Activated CD8-positive, alpha-beta memory T cell treated with anti-CD3 and anti-CD28 coated beads, Interleukin-2, amount 50 U/mL, for 1 hour (primary cell): ENCODE results near the gene GNPTG.

Experiments used
- DNase-seq: peaks from one replicate; pipeline ENCODE4 v3.0.0-alpha.2; 2020; ENCODE audit errors: extremely low read depth

The GNPTG gene

GRCh38 chr16:1371054-1371978 is 19.6 kb downstream of the GNPTG start:
- DNase-seq = no peak

GRCh38 chr16:1372292-1372950 is 20.7 kb downstream of the GNPTG start:
- no peak for DNase-seq

DNA sequence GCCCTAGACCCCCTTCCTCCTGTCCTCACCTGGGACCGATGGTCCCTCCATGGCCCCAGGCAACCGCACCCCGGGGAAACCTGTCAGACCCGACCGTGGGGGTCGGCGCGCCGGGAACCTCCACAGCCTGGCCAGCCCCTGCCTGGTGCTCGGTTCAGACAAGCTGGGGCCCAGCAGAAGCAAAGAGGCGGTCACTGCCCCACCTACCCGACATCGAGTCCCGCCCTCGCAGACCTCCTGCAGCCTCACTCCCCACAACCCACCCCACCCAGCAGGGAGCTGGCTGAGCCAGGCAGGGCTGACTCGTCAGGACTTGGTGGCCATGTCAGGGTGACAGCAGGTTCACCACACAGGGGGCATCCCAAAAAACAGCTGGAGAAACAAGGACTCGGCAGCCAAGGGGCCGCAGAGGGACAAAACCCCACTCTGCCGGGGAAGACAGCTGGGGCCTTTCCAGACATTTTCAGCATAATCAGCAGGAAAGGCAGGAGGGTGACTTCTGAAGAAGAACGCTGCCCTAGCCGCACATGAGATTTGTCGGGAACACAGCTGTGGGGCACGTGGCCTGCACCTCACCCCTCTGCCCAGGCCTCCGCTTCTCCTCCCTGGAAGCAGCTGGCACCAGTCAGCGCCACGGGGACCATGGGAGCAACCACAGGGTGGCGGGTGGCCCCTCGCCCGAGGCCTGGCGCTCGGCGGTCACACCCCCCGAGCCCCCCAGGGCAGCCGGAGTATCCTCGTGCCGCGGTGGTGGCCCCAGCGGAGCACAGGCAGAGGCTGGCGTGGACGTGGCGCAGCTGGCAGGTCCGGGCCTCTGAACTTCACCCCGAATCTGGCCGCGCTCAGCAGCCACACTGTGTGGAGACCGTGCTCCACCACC is 22.9 kb downstream of the GNPTG start:
- no peak for DNase-seq

- no peak for DNase-seq
These were observed 23.5 kb downstream of the GNPTG start for GRCh38 chr16:1375298-1375640.

DNA sequence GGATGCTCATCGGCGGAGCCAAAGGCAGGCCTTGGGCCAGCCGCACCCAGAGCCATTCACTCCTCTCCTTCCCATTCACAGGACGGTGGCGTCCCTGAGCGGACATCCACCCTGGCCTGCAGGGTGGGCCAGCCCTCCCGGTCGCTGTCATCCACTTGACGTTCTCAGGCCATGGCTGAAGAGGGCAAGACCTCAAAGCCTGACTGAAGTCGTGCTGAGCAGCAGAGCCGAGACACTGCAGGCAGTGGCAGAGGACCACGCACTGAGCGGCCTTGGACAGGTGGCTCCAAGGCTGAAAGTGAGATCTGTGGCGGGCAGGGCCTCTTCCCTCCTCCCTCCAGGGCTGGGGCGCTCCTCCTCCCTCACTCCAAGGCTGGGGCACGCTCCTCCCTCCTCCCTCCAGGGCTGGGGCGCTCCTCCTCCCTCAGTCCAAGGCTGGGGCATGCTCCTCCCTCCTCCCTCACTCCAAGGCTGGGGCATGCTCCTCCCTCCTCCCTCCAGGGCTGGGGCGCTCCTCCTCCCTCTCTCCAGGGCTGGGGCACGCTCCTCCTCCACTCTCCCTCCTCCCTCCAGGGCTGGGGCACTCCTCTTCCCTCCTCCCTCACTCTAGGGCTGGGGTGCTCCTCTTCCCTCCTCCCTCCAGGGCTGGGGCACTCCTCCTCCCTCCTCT is 24.1 kb downstream of the GNPTG start:
- DNase-seq = no peak

DNA sequence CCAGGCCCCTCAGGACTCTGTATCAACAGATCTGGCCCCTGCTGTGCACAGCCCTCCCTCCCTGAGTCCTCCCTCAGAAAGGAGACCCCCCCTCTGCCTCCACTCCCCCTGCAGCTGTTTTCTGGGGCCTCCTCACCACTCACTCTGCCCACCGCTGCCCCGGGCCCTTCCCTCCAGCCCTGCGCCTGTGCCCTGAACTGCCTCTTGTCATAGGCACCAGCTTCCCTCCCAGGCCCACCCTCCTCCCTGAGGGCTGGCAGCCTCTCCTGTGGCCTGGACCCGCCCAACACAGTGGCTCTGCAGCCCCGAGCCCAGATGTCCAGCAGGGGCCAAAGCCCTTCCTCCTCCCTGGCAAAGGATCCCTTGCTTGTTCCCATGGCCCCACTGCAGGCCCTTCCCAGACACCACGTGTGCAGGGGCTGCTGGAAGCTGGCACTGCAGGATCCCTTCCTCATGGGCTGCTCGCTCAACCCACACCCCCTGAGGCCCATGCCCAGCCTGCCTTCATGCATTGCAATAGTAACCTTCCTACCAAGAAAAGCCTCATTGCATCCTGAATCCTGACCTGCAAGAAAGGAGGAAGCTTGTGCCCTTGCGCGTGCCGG is 25.8 kb downstream of the GNPTG start:
- DNase-seq = no peak

GRCh38 chr16:1378087-1378803 is 26.5 kb downstream of the GNPTG start:
- no peak for DNase-seq

GRCh38 chr16:1378804-1379303 is 27.1 kb downstream of the GNPTG start:
- DNase-seq = no peak

GRCh38 chr16:1379304-1380076 is 27.8 kb downstream of the GNPTG start:
- no peak for DNase-seq

DNA sequence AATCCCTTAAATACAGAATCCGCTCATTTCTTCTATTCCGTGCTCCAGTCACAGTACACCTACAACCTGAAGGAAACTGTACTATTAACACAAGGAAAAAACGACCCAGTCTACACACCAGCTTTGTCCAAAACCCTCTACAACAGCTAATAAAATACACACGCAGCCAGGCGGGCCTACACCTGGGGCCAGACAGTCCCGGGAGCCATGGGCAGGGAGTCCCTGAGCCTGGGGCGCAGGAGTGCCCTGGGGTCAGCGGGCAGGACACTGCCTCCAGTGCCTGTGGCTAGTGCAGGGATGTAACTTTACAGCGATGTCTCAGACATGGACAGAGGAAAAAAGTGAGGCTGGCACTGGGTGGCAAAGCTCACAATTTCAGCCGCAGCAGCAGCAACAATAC is 28.5 kb downstream of the GNPTG start:
- DNase-seq = no peak

DNA sequence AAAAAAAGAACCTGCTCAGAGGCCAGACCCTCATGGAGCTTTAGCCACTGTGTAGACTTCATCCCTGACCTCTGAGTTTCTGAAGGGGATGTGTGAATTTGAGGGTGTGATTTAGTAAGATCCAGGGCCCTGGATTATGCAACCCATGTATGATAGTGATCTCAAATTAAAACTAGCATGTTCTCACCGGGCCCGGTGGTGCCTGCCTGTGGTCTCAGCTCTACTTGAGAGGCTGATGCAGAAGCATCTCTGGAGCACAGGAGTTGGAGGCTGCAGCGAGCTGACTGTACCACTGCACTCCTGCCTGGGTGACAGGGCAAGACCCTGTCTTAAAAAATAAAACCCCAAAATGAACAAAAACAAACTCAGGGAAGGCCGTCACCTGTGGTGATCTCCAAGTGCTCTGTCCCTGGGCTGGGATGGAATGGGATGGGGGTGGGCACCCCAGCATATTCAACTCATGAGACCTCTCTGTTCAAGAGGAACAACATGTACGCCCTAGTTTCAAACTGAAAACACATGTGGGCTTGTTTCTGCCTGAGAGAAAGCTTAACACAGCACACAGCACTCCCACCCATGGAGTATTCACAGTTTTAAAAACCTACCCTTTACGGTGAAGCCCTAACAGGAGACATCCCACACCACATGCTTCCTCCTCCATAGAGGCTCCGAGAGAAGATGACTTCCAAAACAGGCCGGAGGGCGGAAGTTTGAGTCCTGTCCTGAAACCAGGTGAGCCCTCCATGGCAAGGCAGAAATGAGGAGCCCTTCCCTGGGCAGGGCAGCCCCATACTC is 30.1 kb downstream of the GNPTG start:
- DNase-seq = no peak

- DNase-seq = no peak
These were observed 31.8 kb downstream of the GNPTG start for GRCh38 chr16:1383556-1383955.

- no peak for DNase-seq
These were observed 33.5 kb downstream of the GNPTG start for GRCh38 chr16:1385232-1385631.

DNA sequence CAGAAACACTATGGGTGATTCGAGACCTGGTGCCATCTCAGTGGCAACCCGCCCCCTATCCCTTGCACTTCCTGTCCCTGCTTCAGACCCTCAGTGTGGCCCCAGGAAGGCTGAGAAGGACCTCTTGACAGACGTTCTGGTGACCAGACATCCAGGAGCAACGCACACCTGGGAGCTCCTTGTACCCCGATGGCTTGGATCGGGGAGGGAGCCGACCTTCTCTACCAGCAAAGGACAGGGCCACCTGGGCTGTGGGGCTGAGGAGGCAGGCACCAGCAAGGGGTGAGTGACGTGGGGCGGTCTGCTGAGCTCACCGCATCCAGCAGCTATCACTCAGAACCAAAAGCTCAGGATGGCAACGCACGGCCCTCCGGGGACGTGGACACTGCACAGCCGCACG is 35.6 kb downstream of the GNPTG start:
- DNase-seq = no peak

DNA sequence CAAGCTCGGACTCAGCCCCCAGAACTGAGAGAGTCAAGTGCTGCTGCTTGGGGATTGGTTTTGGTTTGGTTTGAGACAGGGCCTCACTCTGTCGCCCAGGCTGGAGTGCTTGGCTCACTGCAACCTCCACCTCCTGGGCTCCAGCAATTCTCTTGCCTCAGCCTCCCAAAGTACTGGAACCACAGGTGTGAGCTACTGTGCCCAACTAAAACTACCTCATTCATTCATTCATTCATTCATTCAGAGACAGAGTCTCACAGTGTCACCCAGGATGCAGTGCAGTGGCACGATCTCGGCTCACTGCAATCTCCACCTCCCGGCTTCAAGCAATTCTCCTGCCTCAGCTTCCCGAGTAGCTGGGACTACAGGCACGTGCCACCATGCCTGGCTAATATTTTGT is 38.0 kb downstream of the GNPTG start:
- no peak for DNase-seq

DNA sequence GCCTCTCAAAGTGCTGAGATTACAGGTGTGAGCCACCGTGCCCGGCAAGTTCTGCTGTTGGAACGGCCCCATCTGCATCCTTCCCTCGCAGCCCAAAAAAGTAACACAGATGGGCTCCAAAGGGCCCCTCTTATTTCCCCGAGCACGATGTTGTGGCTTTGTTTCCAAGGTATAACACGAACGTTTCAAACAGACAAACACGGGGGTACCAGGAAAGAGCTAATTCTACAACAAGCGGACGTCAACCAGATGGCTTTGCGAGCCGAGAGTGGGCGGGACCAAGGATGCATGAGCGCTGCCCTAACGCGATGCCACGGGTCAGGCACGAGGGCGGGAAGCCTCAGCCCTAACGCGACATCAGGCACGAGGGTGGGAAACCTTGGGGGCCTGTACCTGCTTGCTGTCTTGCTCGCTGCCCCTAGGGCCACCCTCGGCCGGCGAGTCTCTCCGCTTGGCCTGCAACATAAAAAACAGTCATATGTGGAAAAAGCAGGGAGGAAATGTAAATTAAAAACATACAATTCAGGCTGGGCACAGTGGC is 38.6 kb downstream of the GNPTG start:
- DNase-seq = no peak

DNA sequence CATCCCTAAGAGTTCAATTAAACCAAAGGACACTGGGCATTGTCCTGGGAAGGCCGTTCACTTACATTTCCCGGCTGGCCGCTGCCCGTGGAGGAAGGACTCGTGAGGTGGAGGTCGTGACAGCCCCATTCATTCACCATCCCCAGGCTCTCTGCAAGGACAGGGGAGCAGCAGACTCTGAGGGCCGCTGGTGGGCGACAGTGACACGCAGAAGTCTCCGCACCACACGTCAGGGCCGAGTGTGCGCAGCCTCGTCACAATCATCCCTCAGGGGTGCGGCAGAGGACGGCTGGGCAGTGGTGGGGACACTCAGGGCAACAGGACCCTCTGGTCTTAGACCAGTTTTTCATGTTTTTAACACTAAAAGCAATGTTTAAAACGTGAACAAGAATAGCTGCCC is 41.1 kb downstream of the GNPTG start:
- no peak for DNase-seq

DNA sequence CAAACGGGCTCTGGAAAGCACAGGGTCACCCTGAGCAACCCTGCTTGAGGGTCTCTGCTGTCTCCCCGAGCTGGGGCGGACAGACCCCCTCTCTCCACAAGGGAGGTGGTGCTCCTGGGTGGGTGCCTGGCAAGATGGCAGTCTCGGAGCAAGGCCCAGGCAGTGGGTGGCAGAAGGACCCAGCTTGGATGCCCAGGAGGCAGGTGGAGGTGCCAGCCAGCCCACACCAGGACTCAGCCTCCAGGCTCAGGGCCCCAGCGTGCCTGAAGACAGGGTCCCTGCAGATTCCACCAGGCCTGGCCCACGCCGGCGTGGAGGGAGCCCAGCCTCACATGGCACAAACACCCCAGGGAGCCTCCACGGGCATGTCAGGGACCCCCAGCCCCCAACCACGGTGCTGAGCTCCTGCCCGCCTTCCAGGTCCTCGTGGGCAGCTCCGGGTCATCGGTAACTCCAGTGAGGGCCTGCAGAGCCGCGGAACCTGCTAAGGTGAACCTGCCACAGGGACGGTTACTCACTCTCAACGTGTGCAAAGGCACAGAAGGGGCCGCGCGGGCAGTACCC is 42.0 kb downstream of the GNPTG start:
- no peak for DNase-seq
